Kidney epithelial cell (primary cell): ENCODE results near the gene CHAT. TPM values are rescaled to one million over a fixed set of nuclear protein-coding genes. Genes with fewer than 3 reads are reported as not detected.

Experiments used
- DNase-seq: peaks from one replicate; pipeline ENCODE4 v3.0.0-alpha.2; 2010; ENCODE audit warnings: low read depth
- H3K27me3 ChIP-seq: 2 replicates; pipeline ENCODE4 v1.6.0; 2011; ENCODE audit warnings: low read length; ENCODE audit not compliant: control insufficient read depth, insufficient read depth
- H3K36me3 ChIP-seq: 2 replicates; pipeline ENCODE4 v1.5.1; 2011; ENCODE audit warnings: low read length; ENCODE audit not compliant: control insufficient read depth, insufficient read depth
- H3K4me3 ChIP-seq: 2 replicates; pipeline ENCODE4 v1.5.1; 2011; ENCODE audit warnings: low read depth, mild to moderate bottlenecking, control low read depth, low read length
- CTCF ChIP-seq: IDR thresholded peaks from 2 replicates; pipeline ENCODE4 v1.5.1; 2011; ENCODE audit warnings: mild to moderate bottlenecking, moderate library complexity, low read length, control low read depth, inconsistent platforms; ENCODE audit not compliant: insufficient read depth, poor library complexity, severe bottlenecking
- total RNA-seq: library from RNA; depleted of rRNA; stranded (reverse); fragments of >200 nt; gene quantifications from 2 replicates; pipeline ENCODE4 v1.2.3, GENCODE V29; 2015

Gene CHAT
- total RNA-seq, 1 donor from 2014 or later: not detected

DNA sequence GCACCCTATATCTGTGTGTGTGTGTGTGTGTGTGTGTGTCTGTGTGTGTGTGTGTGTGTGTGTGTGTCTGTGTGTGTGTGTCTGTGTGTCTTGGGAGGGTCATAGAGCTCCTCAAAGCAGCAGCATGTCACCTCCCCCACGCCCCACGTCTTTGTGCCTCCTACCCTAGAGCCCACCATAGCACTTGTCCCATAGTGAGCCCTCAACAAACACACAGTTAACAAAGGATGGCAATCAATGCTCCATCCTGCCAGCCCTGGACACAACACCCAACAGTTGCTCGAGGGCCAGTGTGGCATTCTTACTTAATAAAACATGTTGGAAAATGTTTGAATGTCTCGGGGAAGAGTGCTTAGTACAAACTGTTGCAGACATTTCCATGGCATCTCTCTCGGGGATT, 96.1 kb downstream of the CHAT start:
- DNase-seq: no peak
- H3K27me3 ChIP-seq: peaks cover 2% of the 10 kb centered on the region
- no peaks in the 10 kb centered on the region for H3K36me3 ChIP-seq
- no peak overlapping the region for H3K4me3 ChIP-seq
- no peak for TF ChIP-seq CTCF

DNA sequence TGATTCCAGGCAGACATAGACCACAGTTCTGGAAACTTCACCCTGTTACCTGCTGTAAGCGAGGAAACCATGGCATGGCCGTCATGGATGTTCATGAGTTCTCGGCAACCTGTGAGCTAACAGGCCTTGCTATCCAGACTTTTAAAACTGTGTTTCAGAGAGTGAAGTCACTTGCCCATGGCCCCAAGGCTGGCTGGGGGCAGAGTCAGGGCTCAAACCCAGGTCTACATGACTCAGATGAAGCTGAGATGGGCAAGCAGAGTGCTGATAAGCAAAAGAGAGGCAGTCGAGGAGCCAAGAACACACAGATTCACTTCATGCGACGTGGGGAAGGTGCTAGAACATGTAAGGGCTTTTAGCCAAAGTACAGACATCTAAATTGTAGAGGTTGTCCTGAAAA, 97.1 kb downstream of the CHAT start:
- Histone ChIP-seq H3K36me3 (no peaks in the 10 kb centered on the region), H3K4me3 (no peak overlapping the region), H3K27me3 (peaks cover 2% of the 10 kb centered on the region)
- no peak for DNase-seq
- TF ChIP-seq CTCF: no peak

DNA sequence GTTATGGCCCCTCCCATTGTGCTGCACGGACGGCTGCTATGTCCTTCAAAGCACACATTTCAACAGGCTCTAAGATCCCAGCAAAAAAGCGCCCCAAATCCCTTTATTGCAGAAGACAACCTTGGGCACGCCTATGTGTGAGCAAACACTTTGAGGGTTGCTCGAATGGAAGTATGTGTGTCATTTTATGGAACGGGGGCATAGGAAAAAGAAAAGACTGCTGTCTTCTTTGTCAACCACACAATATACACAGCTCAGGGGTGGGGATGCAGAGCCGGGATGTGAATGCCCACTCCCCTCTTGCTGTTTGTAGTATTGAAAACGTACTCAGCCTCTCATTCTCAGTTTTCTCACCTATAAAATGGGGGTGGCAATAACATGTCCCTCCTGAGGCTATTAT, 97.6 kb downstream of the CHAT start:
- no peaks in the 10 kb centered on the region for H3K36me3 ChIP-seq
- no peak for DNase-seq
- H3K4me3 ChIP-seq: no peak overlapping the region
- H3K27me3 ChIP-seq: peaks cover 2% of the 10 kb centered on the region
- no peak for TF ChIP-seq CTCF

DNA sequence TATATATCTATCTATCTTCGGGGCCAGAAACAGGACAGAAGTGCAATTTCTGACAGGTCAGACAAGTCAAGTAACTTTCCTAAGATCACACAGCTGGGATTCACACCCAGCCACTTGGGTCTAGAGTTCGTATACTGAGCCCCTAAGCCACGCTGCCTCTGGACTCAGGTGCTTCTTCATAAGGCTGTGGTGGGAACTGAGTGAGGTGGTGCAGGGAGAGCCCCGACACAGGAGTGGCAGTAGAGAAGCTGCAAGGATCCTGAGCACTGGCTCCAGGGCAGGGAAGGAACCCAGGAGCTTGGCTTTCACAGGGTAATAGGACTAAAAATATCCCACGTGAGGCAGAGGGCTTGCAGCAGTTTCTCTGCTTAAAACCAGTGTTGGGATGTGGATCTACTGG, 99.4 kb downstream of the CHAT start:
- Histone ChIP-seq H3K27me3 (peaks cover 1% of the 10 kb centered on the region), H3K4me3 (no peak overlapping the region), H3K36me3 (no peaks in the 10 kb centered on the region)
- no peak for DNase-seq
- TF ChIP-seq CTCF: no peak

Other genes with a start within 250 kb of the CHAT start
- not detected in 2 replicates for gene DRGX, start 217.9 kb upstream of the CHAT start, total RNA-seq
- gene ERCC6, start 74.9 kb upstream of the CHAT start, total RNA-seq: 7.3 and 14.3 TPM in 2 replicates
- not detected in 2 replicates for gene SLC18A3, start 3.7 kb upstream of the CHAT start, total RNA-seq
- gene C10orf53, start 65.6 kb downstream of the CHAT start, total RNA-seq: not detected in 2 replicates
- gene OGDHL, start 148.3 kb downstream of the CHAT start, total RNA-seq: 1.7 and 2.2 TPM in 2 replicates